ENCODE measurements around the gene CCL13. TPM values are rescaled to one million over a fixed set of nuclear protein-coding genes. Genes with fewer than 3 reads are reported as not detected.

The CCL13 gene
- total RNA-seq, 6 donors from 2014 or later, result 0.76 to 16.7 (median 1.9) TPM; not detected in 1

DNA sequence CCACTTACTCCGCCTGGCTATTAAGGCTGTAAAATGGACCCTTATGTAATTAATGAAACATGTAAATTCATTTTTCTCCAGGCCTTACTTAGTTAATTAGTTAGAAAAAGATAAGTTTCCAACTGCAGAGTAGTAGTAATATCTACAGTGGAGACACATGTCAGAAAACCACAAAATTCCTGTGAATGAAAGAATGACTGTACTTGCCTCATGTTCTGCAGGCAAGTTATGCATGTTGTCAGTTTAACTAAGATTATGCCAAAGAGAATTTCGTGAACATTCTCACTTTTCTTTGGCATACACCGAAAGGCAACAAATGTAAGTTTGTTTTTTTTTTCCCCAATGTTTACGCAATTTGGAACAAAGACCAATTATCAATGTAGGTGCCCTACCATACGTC is 23.6 kb downstream of the CCL13 start:
- Histone ChIP-seq H3K4me3 (no peak overlapping the region), H3K9me3 (no peaks in the 10 kb centered on the region), H3K4me1 (peaks cover 3 to 10% (median 5%) of the 10 kb centered on the region in 4 donors), H3K36me3 (no peaks in the 10 kb centered on the region), H3K27ac (no peak overlapping the region), H3K27me3 (no peaks in the 10 kb centered on the region)
- DNase-seq, result no peak
- ATAC-seq (ENCODE audit: low FRiP score in 2 of 2), result no peak
- TF ChIP-seq, protein P1, sequence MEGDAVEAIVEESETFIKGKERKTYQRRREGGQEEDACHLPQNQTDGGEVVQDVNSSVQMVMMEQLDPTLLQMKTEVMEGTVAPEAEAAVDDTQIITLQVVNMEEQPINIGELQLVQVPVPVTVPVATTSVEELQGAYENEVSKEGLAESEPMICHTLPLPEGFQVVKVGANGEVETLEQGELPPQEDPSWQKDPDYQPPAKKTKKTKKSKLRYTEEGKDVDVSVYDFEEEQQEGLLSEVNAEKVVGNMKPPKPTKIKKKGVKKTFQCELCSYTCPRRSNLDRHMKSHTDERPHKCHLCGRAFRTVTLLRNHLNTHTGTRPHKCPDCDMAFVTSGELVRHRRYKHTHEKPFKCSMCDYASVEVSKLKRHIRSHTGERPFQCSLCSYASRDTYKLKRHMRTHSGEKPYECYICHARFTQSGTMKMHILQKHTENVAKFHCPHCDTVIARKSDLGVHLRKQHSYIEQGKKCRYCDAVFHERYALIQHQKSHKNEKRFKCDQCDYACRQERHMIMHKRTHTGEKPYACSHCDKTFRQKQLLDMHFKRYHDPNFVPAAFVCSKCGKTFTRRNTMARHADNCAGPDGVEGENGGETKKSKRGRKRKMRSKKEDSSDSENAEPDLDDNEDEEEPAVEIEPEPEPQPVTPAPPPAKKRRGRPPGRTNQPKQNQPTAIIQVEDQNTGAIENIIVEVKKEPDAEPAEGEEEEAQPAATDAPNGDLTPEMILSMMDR (IDR thresholded peaks at IDR 0.05), result no peak
- no peak for TF ChIP-seq POLR2A (IDR thresholded peaks at IDR 0.05)
- WGBS, 2 donors, result 79 to 80% methylated on average over 5 of the region's 5 CpGs

DNA sequence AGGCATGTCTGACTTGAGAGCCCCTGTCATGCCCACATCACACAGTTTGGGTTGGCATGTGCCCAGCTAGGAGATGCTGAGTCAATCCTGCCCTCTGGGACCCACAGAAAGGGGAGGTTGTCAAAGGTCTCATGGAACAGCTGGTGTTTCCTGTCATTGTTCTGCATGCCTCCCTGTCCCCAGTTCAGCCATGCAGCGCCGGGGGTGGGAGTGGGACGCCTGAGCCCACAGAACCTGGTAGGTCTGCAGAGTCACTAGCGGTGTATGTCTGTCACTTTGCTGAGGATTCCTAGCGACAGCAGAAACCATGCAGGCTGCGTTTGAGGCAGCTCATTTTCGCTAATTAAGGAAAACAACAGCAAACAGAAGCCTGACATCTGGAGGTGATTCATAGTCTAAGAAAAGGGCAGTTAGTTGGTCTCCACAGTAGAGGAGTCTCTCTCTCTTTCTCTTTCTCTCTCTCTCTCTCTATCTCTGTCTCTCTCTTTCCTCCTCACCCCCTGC is 26.4 kb downstream of the CCL13 start:
- Histone ChIP-seq H3K27ac (no peak overlapping the region), H3K4me3 (no peak overlapping the region), H3K9me3 (no peaks in the 10 kb centered on the region), H3K27me3 (no peaks in the 10 kb centered on the region), H3K4me1 (peaks cover 5 to 11% (median 8%) of the 10 kb centered on the region in 4 donors), H3K36me3 (no peaks in the 10 kb centered on the region)
- no peak for TF ChIP-seq EP300 (IDR thresholded peaks at IDR 0.05)
- TF ChIP-seq, protein P1 (IDR thresholded peaks at IDR 0.05), result no peak
- no peak for TF ChIP-seq POLR2A (IDR thresholded peaks at IDR 0.05)
- no peak for TF ChIP-seq POLR2AphosphoS5 (IDR thresholded peaks at IDR 0.05)
- ATAC-seq (ENCODE audit: low FRiP score in 2 of 2) (peak in 1 of 2 donors; percentile 28), DNase-seq (peak in 1 of 2 donors; percentile 45)
- WGBS, 2 donors, result 16 to 22% methylated on average over 6 to 7 of the region's 7 CpGs

DNA sequence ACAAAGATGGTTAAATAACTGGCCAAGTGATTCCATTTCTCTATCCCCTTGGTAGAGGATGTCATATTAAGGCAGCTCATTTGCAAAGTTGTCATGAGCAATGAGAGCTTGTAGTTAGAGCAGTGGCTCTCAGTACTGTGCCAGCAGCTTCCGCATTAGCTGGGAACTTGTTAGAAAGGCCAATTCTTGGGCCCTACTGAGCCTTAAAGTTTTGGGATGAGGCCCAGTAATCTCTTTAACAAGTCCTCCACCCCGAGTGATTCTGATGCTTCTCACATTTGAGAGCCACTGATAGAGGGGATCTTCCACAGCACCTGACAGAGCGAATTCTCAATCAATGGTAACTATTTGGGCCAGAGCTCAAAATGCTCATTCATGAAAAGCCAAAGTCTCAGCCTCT is 26.9 kb downstream of the CCL13 start:
- DNase-seq (no peak), ATAC-seq (ENCODE audit: low FRiP score in 2 of 2) (no peak)
- H3K27ac ChIP-seq, result no peak overlapping the region
- peaks cover 5 to 16% (median 7%) of the 10 kb centered on the region in 4 donors for H3K4me1 ChIP-seq
- TF ChIP-seq, protein P1 (IDR thresholded peaks at IDR 0.05), result no peak
- no peak for TF ChIP-seq POLR2A (IDR thresholded peaks at IDR 0.05)
- no peak for TF ChIP-seq POLR2AphosphoS5 (IDR thresholded peaks at IDR 0.05)
- no peak for TF ChIP-seq EP300 (IDR thresholded peaks at IDR 0.05)
- H3K27me3 ChIP-seq, result no peaks in the 10 kb centered on the region
- H3K4me3 ChIP-seq, result no peak overlapping the region
- WGBS, 2 donors, result 67 to 75% methylated on average over 3 of the region's 3 CpGs
- H3K36me3 ChIP-seq, result no peaks in the 10 kb centered on the region
- no peaks in the 10 kb centered on the region for H3K9me3 ChIP-seq

DNA sequence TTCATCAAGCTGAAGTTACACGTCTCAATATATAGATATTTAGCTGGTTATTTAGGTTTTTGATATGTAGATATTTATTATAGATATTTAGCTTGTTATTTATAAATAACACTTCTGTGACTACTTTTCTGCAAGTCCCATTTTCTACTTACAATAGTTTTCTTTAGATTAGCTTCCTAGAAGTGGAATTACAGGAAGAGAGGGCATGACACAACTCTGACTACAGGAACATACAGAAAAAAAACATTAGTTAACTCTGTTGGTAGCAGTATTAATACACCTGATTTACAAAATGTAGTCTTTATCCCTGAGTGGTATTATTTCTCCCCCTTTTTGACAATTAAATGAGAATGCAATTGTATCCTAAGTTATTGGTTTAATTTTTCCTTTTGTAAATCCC is 28.0 kb downstream of the CCL13 start:
- Histone ChIP-seq H3K4me1 (peaks cover 5 to 13% (median 6%) of the 10 kb centered on the region in 4 donors), H3K27ac (no peak overlapping the region), H3K27me3 (no peaks in the 10 kb centered on the region), H3K4me3 (no peak overlapping the region), H3K36me3 (no peaks in the 10 kb centered on the region), H3K9me3 (no peaks in the 10 kb centered on the region)
- no peak for ATAC-seq (ENCODE audit: low FRiP score in 2 of 2)
- no peak for DNase-seq
- WGBS, 2 donors, result 88% methylated on average over 1 of the region's 1 CpG
- TF ChIP-seq, protein P1 (IDR thresholded peaks at IDR 0.05), result no peak
- TF ChIP-seq EP300 (IDR thresholded peaks at IDR 0.05) (no peak), POLR2AphosphoS5 (IDR thresholded peaks at IDR 0.05) (no peak), POLR2A (IDR thresholded peaks at IDR 0.05) (no peak)
